Spleen (tissue), 7 donors: ENCODE measurements around the gene SEC23A.

ENCODE experiments used
- CTCF ChIP-seq, 11 experiments: fragments of 200-600 bp in 7 of 11; fragments of 450-650 bp in 4 of 11; sonication (generic) in 4 of 11; IDR thresholded peaks in 8 of 11; conservative IDR thresholded peaks in 3 of 11; 1 replicate in 7 of 11; 2 replicates in 4 of 11; pipeline versions ENCODE4 v1.4.0 to v1.8.0; 2016 to 2021; ENCODE audit warnings: antibody characterized with exemption in 11 of 11, inconsistent platforms in 4 of 11, mild to moderate bottlenecking in 1 of 11
- POLR2A ChIP-seq, 3 donors: fragments of 450-650 bp; IDR thresholded peaks; one replicate each; pipeline ENCODE4 v1.5.1; 2017; ENCODE audit warnings: antibody characterized with exemption in 3 of 3, mild to moderate bottlenecking in 1 of 3
- POLR2AphosphoS5 ChIP-seq, 3 donors: sonication (generic); formaldehyde crosslinking; IDR thresholded peaks; one replicate each; pipeline ENCODE4 v1.5.1; 2017; ENCODE audit warnings: antibody characterized with exemption in 3 of 3
- donor health status: DM: no; HTN: no; CAD: no; lungs with moderate emphysema.
- donor health status: DM: no; HTN: no; CAD: no.
- donor health status: DM: no; HTN: no; CAD: no.

GRCh38 chr14:38999949-39000348 is 103.1 kb downstream of the SEC23A start:
- TF ChIP-seq CTCF (IDR thresholded peaks at IDR 0.05 in 8 of 11, conservative IDR thresholded peaks at IDR 0.05 in 3 of 11): no peak
- TF ChIP-seq POLR2AphosphoS5 (IDR thresholded peaks at IDR 0.05): no peak
- no peak for TF ChIP-seq POLR2A (IDR thresholded peaks at IDR 0.05)
